Lung (tissue), 12 donors: ENCODE results near the gene TNIK. TPM values are rescaled to one million over a fixed set of nuclear protein-coding genes. Genes with fewer than 3 reads are reported as not detected.

ENCODE experiments used
- ATAC-seq: fragments of 200-7000 bp; cut with Tn5 transposase; one replicate; pipeline ENCODE4 v1.9.1; 2020; ENCODE audit warnings: moderate number of reproducible peaks; ENCODE audit not compliant: insufficient read depth, low FRiP score
- DNase-seq, 3 donors: peaks; one replicate each; pipeline ENCODE4 v3.0.0-alpha.2; 2013 to 2017
- H3K27ac ChIP-seq, 2 donors: one replicate each; pipeline ENCODE4 v1.5.1; 2013; ENCODE audit warnings: mild to moderate bottlenecking in 2 of 2, moderate library complexity in 2 of 2, control low read depth in 1 of 2, inconsistent platforms in 1 of 2, low read depth in 1 of 2, low read length in 1 of 2
- H3K27me3 ChIP-seq, 3 donors: one replicate each; pipeline ENCODE4 v1.5.1; 2013; ENCODE audit warnings: low read length in 2 of 3; ENCODE audit not compliant: control insufficient read depth in 3 of 3, insufficient read depth in 3 of 3
- H3K36me3 ChIP-seq, 4 donors: one replicate each; pipeline ENCODE4 v1.5.1; 2013; ENCODE audit warnings: low read length in 4 of 4, mild to moderate bottlenecking in 1 of 4, moderate library complexity in 1 of 4; ENCODE audit not compliant: control insufficient read depth in 4 of 4, insufficient read depth in 4 of 4
- H3K4me1 ChIP-seq, 5 donors: one replicate each; pipeline ENCODE4 v1.5.1; 2013; ENCODE audit warnings: low read length in 5 of 5, mild to moderate bottlenecking in 2 of 5, moderate library complexity in 1 of 5; ENCODE audit not compliant: control insufficient read depth in 5 of 5, insufficient read depth in 5 of 5
- H3K4me3 ChIP-seq: one replicate; pipeline ENCODE4 v1.5.1; 2013; ENCODE audit warnings: mild to moderate bottlenecking, control low read depth, moderate library complexity
- H3K9ac ChIP-seq, 2 donors: one replicate each; pipeline ENCODE4 v1.5.1; 2013; ENCODE audit warnings: low read length in 2 of 2, control low read depth in 1 of 2; ENCODE audit not compliant: insufficient read depth in 1 of 2
- H3K9me3 ChIP-seq, 4 donors: one replicate each; pipeline ENCODE4 v1.5.1; 2013; ENCODE audit warnings: low read length in 3 of 4, mild to moderate bottlenecking in 1 of 4, moderate library complexity in 1 of 4; ENCODE audit not compliant: control insufficient read depth in 4 of 4, insufficient read depth in 3 of 4
- CTCF ChIP-seq: IDR thresholded peaks from 2 replicates; pipeline ENCODE4 v1.5.1; 2012; ENCODE audit warnings: mild to moderate bottlenecking; ENCODE audit errors: control extremely low read depth, extremely low read depth
- WGBS, 2 donors: extraction: QIAGEN DNeasy Blood & Tissue Kit; methylation state at CpG; one replicate each; pipeline ENCODE4 v1.1.7; 2013; 5-methylcytosine and 5-hydroxymethylcytosine counted together
- polyA plus RNA-seq, 2 donors: library from polyadenylated mRNA; stranded (reverse); fragments of 200-250 nt; gene quantifications; one replicate each; pipeline ENCODE4 v1.2.1, GENCODE V29; 2013
- total RNA-seq, 2 donors: library from RNA; depleted of rRNA in 1 of 2; stranded (reverse); fragments of >200 nt in 1 of 2; gene quantifications; one replicate each; pipeline ENCODE4 v1.2.1, GENCODE V29; 2014 to 2021
- donor health status: control.
- donor health status: control.
- donor health status: Bipolar disorder and iron deficiency.
- donor health status: healthy.
- donor health status: DM: yes; HTN: yes; CAD: no.

The TNIK gene
- total and polyA plus RNA-seq, 4 donors = 9.4 to 36.3 (median 14.3) TPM

GRCh38 chr3:171218069-171218468 is 242.1 kb downstream of the TNIK start:
- DNase-seq = no peak
- Histone ChIP-seq H3K36me3 (no peaks in the 10 kb centered on the region), H3K27ac (no peak overlapping the region), H3K4me3 (no peak overlapping the region), H3K9ac (no peak overlapping the region), H3K27me3 (no peaks in the 10 kb centered on the region), H3K4me1 (peaks cover 0 to 6% (median 0%) of the 10 kb centered on the region in 5 donors), H3K9me3 (no peaks in the 10 kb centered on the region)
- no peak for ATAC-seq
- WGBS, 2 donors = 75 to 76% methylated on average over 3 of the region's 3 CpGs
- TF ChIP-seq CTCF = no peak

GRCh38 chr3:171213907-171214306 is 246.3 kb downstream of the TNIK start:
- H3K9ac ChIP-seq = no peak overlapping the region
- ATAC-seq = no peak
- H3K9me3 ChIP-seq = no peaks in the 10 kb centered on the region
- 85 to 92% methylated on average over 2 of the region's 2 CpGs for WGBS, 2 donors
- no peak for DNase-seq
- H3K27me3 ChIP-seq = no peaks in the 10 kb centered on the region
- H3K4me1 ChIP-seq = peaks cover 0 to 7% (median 0%) of the 10 kb centered on the region in 5 donors
- H3K36me3 ChIP-seq = no peaks in the 10 kb centered on the region
- no peak overlapping the region for H3K4me3 ChIP-seq
- no peak overlapping the region for H3K27ac ChIP-seq
- TF ChIP-seq CTCF = no peak

GRCh38 chr3:171213178-171213577 is 247.0 kb downstream of the TNIK start:
- WGBS, 2 donors = 91 to 93% methylated on average over 8 of the region's 8 CpGs
- Histone ChIP-seq H3K27ac (no peak overlapping the region), H3K4me1 (peaks cover 0 to 7% (median 0%) of the 10 kb centered on the region in 5 donors), H3K4me3 (no peak overlapping the region), H3K9me3 (no peaks in the 10 kb centered on the region), H3K9ac (no peak overlapping the region), H3K27me3 (no peaks in the 10 kb centered on the region), H3K36me3 (no peaks in the 10 kb centered on the region)
- TF ChIP-seq CTCF = no peak
- DNase-seq (no peak), ATAC-seq (no peak)

- H3K36me3 ChIP-seq = peaks cover 0 to 2% (median 0%) of the 10 kb centered on the region in 4 donors
- ATAC-seq (no peak), DNase-seq (no peak)
- H3K9ac ChIP-seq = no peak overlapping the region
- no peak overlapping the region for H3K27ac ChIP-seq
- no peak for TF ChIP-seq CTCF
- no peak overlapping the region for H3K4me3 ChIP-seq
- WGBS, 2 donors = 92 to 97% methylated on average over 3 of the region's 3 CpGs
- H3K4me1 ChIP-seq = peaks cover 0 to 7% (median 0%) of the 10 kb centered on the region in 5 donors
- no peaks in the 10 kb centered on the region for H3K27me3 ChIP-seq
- H3K9me3 ChIP-seq = no peaks in the 10 kb centered on the region
These were observed 247.6 kb downstream of the TNIK start for GRCh38 chr3:171212648-171213047.
